ENCODE measurements around the gene FALEC.
"Not testable (repeated sequence)": the region's sequence is repeated elsewhere in the genome, so short reads cannot be mapped to it uniquely, and the experiment has no call there.

The FALEC gene

GRCh38 chr1:150558761-150559655, 43.5 kb downstream of the FALEC start:
- DNase-seq (ENCODE audit: low spot score) = no peak

GRCh38 chr1:150559656-150560010, 44.1 kb downstream of the FALEC start:
- DNase-seq (ENCODE audit: low spot score) = no peak

- DNase-seq (ENCODE audit: low spot score) = peak; percentile 89
These were observed 44.5 kb downstream of the FALEC start for GRCh38 chr1:150560011-150560438.

- DNase-seq (ENCODE audit: low spot score) = peak; percentile 83
These were observed 45.2 kb downstream of the FALEC start for GRCh38 chr1:150560576-150561253.

GRCh38 chr1:150561254-150561973, 45.9 kb downstream of the FALEC start:
- DNase-seq (ENCODE audit: low spot score) = peak; percentile 87

- DNase-seq (ENCODE audit: low spot score) = peak; percentile 78
These were observed 46.5 kb downstream of the FALEC start for GRCh38 chr1:150561974-150562445.

GRCh38 chr1:150562446-150563339, 47.1 kb downstream of the FALEC start:
- no peak for DNase-seq (ENCODE audit: low spot score)

GRCh38 chr1:150563340-150564038, 47.9 kb downstream of the FALEC start:
- no peak for DNase-seq (ENCODE audit: low spot score)

- DNase-seq (ENCODE audit: low spot score) = no peak
These were observed 48.8 kb downstream of the FALEC start for GRCh38 chr1:150564051-150564991.

- not testable (repeated sequence) for DNase-seq (ENCODE audit: low spot score)
These were observed 49.9 kb downstream of the FALEC start for GRCh38 chr1:150565240-150565991.

- DNase-seq (ENCODE audit: low spot score) = no peak
These were observed 51.2 kb downstream of the FALEC start for GRCh38 chr1:150566589-150567340.

- DNase-seq (ENCODE audit: low spot score) = no peak
These were observed 51.8 kb downstream of the FALEC start for GRCh38 chr1:150567341-150567716.

GRCh38 chr1:150567717-150568593, 52.4 kb downstream of the FALEC start:
- DNase-seq (ENCODE audit: low spot score) = no peak

GRCh38 chr1:150568594-150568966, 53.0 kb downstream of the FALEC start:
- DNase-seq (ENCODE audit: low spot score) = no peak

- DNase-seq (ENCODE audit: low spot score) = no peak
These were observed 57.5 kb downstream of the FALEC start for GRCh38 chr1:150572918-150573647.

- DNase-seq (ENCODE audit: low spot score) = not testable (repeated sequence)
These were observed 58.1 kb downstream of the FALEC start for GRCh38 chr1:150573648-150574071.

All from HuH-7.5 (cell line).